HEK293 (cell line): Measurements from ENCODE around the gene NEO1.

Experiments
- CTCF ChIA-PET: fragments of 350-600 bp; formaldehyde crosslinking; extraction: SDS; loops from one replicate; lab custom pipeline; 2021; ENCODE audit warnings: antibody characterized with exemption; lab: Yijun Ruan, JAX
- POLR2A ChIA-PET: fragments of 300-600 bp; formaldehyde crosslinking; extraction: SDS; loops from one replicate; lab custom pipeline; 2020; ENCODE audit warnings: antibody characterized with exemption, inconsistent platforms; lab: Yijun Ruan, JAX
- H3K27ac ChIP-seq: fragments of 200-500 bp; sonication (Bioruptor generic); 2 replicates; pipeline ENCODE4 v1.5.1; 2014; ENCODE audit warnings: low read depth, low read length, control low read depth, inconsistent platforms; ENCODE audit errors: extremely low read depth
- H3K36me3 ChIP-seq, 2 experiments: fragments of 200-500 bp in 1 of 2; sonication (Bioruptor generic) in 1 of 2; 1 replicate in 1 of 2; 2 replicates in 1 of 2; pipeline ENCODE4 v1.5.1; 2014 to 2017; ENCODE audit warnings: inconsistent platforms in 2 of 2, low read length in 2 of 2; ENCODE audit not compliant: control insufficient read depth in 2 of 2, insufficient read depth in 1 of 2
- H3K4me1 ChIP-seq: fragments of 200-500 bp; sonication (Bioruptor generic); 2 replicates; pipeline ENCODE4 v1.5.1; 2014; ENCODE audit warnings: mild to moderate bottlenecking, low read length, inconsistent platforms; ENCODE audit not compliant: control insufficient read depth, insufficient read depth
- H3K4me3 ChIP-seq: 2 replicates; pipeline ENCODE4 v1.5.1; 2011; ENCODE audit warnings: low read depth, mild to moderate bottlenecking, control low read depth, low read length, moderate library complexity
- H3K9me3 ChIP-seq: fragments of 200-500 bp; sonication (Bioruptor generic); 2 replicates; pipeline ENCODE4 v1.5.1; 2014; ENCODE audit warnings: low read depth, low read length, inconsistent platforms; ENCODE audit not compliant: control insufficient read depth, insufficient read depth
- HOXC10 ChIP-seq: sonication (generic); formaldehyde crosslinking; IDR thresholded peaks from 2 replicates; pipeline ENCODE4 v1.8.1; 2023; ENCODE audit warnings: mild to moderate bottlenecking, missing genetic modification reagents
- KLF7 ChIP-seq: fragments of 450-650 bp; formaldehyde crosslinking; IDR thresholded peaks from 2 replicates; pipeline ENCODE4 v1.5.1; 2016; ENCODE audit warnings: missing biosample characterization, missing genetic modification characterization, borderline replicate concordance
- OSR2 ChIP-seq: fragments of 450-650 bp; formaldehyde crosslinking; IDR thresholded peaks from 2 replicates; pipeline ENCODE4 v1.5.1; 2016; ENCODE audit warnings: missing biosample characterization, missing genetic modification characterization
- RBAK ChIP-seq: fragments of 450-650 bp; formaldehyde crosslinking; IDR thresholded peaks from 2 replicates; pipeline ENCODE4 v1.5.1; 2016; ENCODE audit warnings: missing biosample characterization, missing genetic modification characterization
- YY2 ChIP-seq: fragments of 450-650 bp; formaldehyde crosslinking; IDR thresholded peaks from 2 replicates; pipeline ENCODE4 v1.5.1; 2016; ENCODE audit warnings: missing biosample characterization, missing genetic modification characterization
- ZBTB10 ChIP-seq: fragments of 450-650 bp; formaldehyde crosslinking; IDR thresholded peaks from 2 replicates; pipeline ENCODE4 v1.5.1; 2016; ENCODE audit warnings: missing biosample characterization, missing genetic modification characterization
- ZBTB26 ChIP-seq: fragments of 450-650 bp; formaldehyde crosslinking; optimal IDR thresholded peaks from 2 replicates; pipeline ENCODE3; 2016; ENCODE audit warnings: missing biosample characterization, mild to moderate bottlenecking, missing genetic modification characterization
- ZFHX2 ChIP-seq: fragments of 450-650 bp; formaldehyde crosslinking; conservative IDR thresholded peaks from 2 replicates; pipeline ENCODE4 v1.5.1; 2016; ENCODE audit warnings: missing biosample characterization, missing genetic modification characterization
- ZFP3 ChIP-seq: fragments of 450-650 bp; formaldehyde crosslinking; IDR thresholded peaks from 2 replicates; pipeline ENCODE4 v1.5.1; 2016; ENCODE audit warnings: low read depth, missing biosample characterization, missing genetic modification characterization
- ZIC2 ChIP-seq: fragments of 450-650 bp; formaldehyde crosslinking; IDR thresholded peaks from 2 replicates; pipeline ENCODE4 v1.5.1; 2016; ENCODE audit warnings: missing biosample characterization, missing genetic modification characterization
- ZNF132 ChIP-seq: fragments of 450-650 bp; formaldehyde crosslinking; IDR thresholded peaks from 2 replicates; pipeline ENCODE4 v1.5.1; 2017; ENCODE audit warnings: missing biosample characterization, missing genetic modification characterization, borderline replicate concordance
- ZNF138 ChIP-seq: fragments of 450-650 bp; formaldehyde crosslinking; IDR thresholded peaks from 2 replicates; pipeline ENCODE4 v1.5.1; 2016; ENCODE audit warnings: missing biosample characterization, missing genetic modification characterization, borderline replicate concordance
- ZNF19 ChIP-seq: fragments of 450-650 bp; formaldehyde crosslinking; IDR thresholded peaks from 2 replicates; pipeline ENCODE4; 2016; ENCODE audit warnings: missing biosample characterization, missing genetic modification characterization, low read depth
- ZNF23 ChIP-seq: fragments of 450-650 bp; formaldehyde crosslinking; IDR thresholded peaks from 2 replicates; pipeline ENCODE4 v1.5.1; 2016; ENCODE audit warnings: missing biosample characterization, missing genetic modification characterization, borderline replicate concordance
- ZNF404 ChIP-seq: fragments of 450-650 bp; formaldehyde crosslinking; IDR thresholded peaks from 2 replicates; pipeline ENCODE4 v1.5.1; 2017; ENCODE audit warnings: missing biosample characterization, missing genetic modification characterization
- ZNF488 ChIP-seq: fragments of 450-650 bp; formaldehyde crosslinking; IDR thresholded peaks from 2 replicates; pipeline ENCODE4 v1.5.1; 2016; ENCODE audit warnings: missing biosample characterization, missing genetic modification characterization
- ZNF624 ChIP-seq: fragments of 450-650 bp; formaldehyde crosslinking; IDR thresholded peaks from 2 replicates; pipeline ENCODE4 v1.5.1; 2017; ENCODE audit warnings: missing biosample characterization, missing genetic modification characterization
- ZNF639 ChIP-seq: fragments of 450-650 bp; formaldehyde crosslinking; IDR thresholded peaks from 2 replicates; pipeline ENCODE4 v1.5.1; 2016; ENCODE audit warnings: missing biosample characterization, missing genetic modification characterization
- ZNF677 ChIP-seq: fragments of 450-650 bp; IDR thresholded peaks from 2 replicates; pipeline ENCODE4 v1.5.0; 2018; ENCODE audit warnings: missing biosample characterization, mild to moderate bottlenecking, missing genetic modification characterization, moderate library complexity
- ZNF707 ChIP-seq: fragments of 450-650 bp; formaldehyde crosslinking; IDR thresholded peaks from 2 replicates; pipeline ENCODE4 v1.5.1; 2016; ENCODE audit warnings: missing biosample characterization, missing genetic modification characterization
- ZNF76 ChIP-seq: fragments of 450-650 bp; formaldehyde crosslinking; IDR thresholded peaks from 2 replicates; pipeline ENCODE4; 2016; ENCODE audit warnings: low read depth, missing biosample characterization, missing genetic modification characterization, borderline replicate concordance
- ZNF768 ChIP-seq: fragments of 450-650 bp; formaldehyde crosslinking; IDR thresholded peaks from 2 replicates; pipeline ENCODE4 v1.5.1; 2018; ENCODE audit warnings: missing biosample characterization, mild to moderate bottlenecking, missing genetic modification characterization
- ZNF791 ChIP-seq: fragments of 450-650 bp; formaldehyde crosslinking; IDR thresholded peaks from 2 replicates; pipeline ENCODE4 v1.5.1; 2016; ENCODE audit warnings: missing biosample characterization, missing genetic modification characterization
- ZNF843 ChIP-seq: fragments of 450-650 bp; formaldehyde crosslinking; IDR thresholded peaks from 2 replicates; pipeline ENCODE4 v1.5.1; 2016; ENCODE audit warnings: missing biosample characterization, missing genetic modification characterization
- TF ChIP-seq, protein P1 (sequence below): fragments of 450-650 bp; formaldehyde crosslinking; IDR thresholded peaks from 2 replicates; pipeline ENCODE4 v1.5.1; 2016; ENCODE audit warnings: missing biosample characterization, missing genetic modification characterization
- TF ChIP-seq, protein P2 (sequence below): IDR thresholded peaks from 2 replicates; pipeline ENCODE4 v1.6.1; 2011; ENCODE audit warnings: mild to moderate bottlenecking, low read depth, low read length, borderline replicate concordance

The NEO1 gene

DNA sequence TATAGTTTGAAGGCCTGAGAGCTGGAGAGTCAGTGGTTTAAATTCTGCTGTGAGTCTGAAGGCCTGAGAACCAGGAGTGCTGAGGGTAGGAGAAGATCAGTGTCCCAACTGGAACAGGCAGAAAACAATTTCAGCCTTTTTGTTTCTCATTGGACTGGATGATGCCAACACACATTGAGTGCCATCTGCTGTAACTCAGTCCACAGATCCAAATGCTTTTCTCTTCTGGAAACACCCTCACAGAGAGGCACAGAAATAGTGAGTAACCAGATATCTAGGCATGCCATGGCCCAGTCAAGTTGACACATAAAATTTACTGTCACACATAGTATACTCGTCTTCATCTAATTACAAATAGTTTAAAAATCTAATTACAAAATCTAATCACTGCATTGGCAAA is 100.8 kb downstream of the NEO1 start:
- ChIA-PET POLR2A (no interaction called here), CTCF (no interaction called here)
- TF ChIP-seq ZNF76 (tag by site-specific recombination) (no peak), ZIC2 (tag by site-specific recombination) (no peak), ZNF791 (no peak), RBAK (no peak), ZNF843 (tag by site-specific recombination) (no peak), ZBTB10 (tag by site-specific recombination) (no peak), HOXC10 (CRISPR knock-in tag) (no peak), KLF7 (tag by site-specific recombination) (no peak), ZNF768 (tag by site-specific recombination) (no peak), ZNF19 (tag by site-specific recombination) (no peak), ZNF639 (tag by site-specific recombination) (no peak), ZNF488 (no peak), ZNF677 (tag by site-specific recombination) (no peak), ZFP3 (tag by site-specific recombination) (no peak), ZFHX2 (tag by site-specific recombination) (no peak)
- TF ChIP-seq, protein P1, sequence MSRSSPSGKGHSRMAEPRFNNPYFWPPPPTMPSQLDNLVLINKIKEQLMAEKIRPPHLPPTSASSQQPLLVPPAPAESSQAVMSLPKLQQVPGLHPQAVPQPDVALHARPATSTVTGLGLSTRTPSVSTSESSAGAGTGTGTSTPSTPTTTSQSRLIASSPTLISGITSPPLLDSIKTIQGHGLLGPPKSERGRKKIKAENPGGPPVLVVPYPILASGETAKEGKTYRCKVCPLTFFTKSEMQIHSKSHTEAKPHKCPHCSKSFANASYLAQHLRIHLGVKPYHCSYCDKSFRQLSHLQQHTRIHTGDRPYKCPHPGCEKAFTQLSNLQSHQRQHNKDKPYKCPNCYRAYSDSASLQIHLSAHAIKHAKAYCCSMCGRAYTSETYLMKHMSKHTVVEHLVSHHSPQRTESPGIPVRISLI (tag by site-specific recombination), result no peak
- TF ChIP-seq, protein P2, sequence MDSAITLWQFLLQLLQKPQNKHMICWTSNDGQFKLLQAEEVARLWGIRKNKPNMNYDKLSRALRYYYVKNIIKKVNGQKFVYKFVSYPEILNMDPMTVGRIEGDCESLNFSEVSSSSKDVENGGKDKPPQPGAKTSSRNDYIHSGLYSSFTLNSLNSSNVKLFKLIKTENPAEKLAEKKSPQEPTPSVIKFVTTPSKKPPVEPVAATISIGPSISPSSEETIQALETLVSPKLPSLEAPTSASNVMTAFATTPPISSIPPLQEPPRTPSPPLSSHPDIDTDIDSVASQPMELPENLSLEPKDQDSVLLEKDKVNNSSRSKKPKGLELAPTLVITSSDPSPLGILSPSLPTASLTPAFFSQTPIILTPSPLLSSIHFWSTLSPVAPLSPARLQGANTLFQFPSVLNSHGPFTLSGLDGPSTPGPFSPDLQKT, result no peak
- Histone ChIP-seq H3K4me3 (no peak overlapping the region), H3K36me3 (peaks cover 3 to 7% of the 10 kb centered on the region in 2 experiments), H3K4me1 (no peaks in the 10 kb centered on the region), H3K9me3 (no peaks in the 10 kb centered on the region; the same call in none of the 2 replicates), H3K27ac (no peak overlapping the region)

- no peak for TF ChIP-seq OSR2 (tag by site-specific recombination)
- TF ChIP-seq ZNF707 (tag by site-specific recombination), result no peak
- no peak for TF ChIP-seq ZNF677 (tag by site-specific recombination)
- no peak for TF ChIP-seq ZNF404 (tag by site-specific recombination)
- no peak for TF ChIP-seq ZBTB26 (tag by site-specific recombination)
- no peak for TF ChIP-seq ZNF488
- no peak for TF ChIP-seq ZNF138 (tag by site-specific recombination)
- TF ChIP-seq ZNF132 (tag by site-specific recombination), result no peak
- TF ChIP-seq YY2 (tag by site-specific recombination), result no peak
- TF ChIP-seq ZNF23, result no peak
- TF ChIP-seq ZNF624 (tag by site-specific recombination), result no peak
- Histone ChIP-seq H3K4me1 (no peaks in the 10 kb centered on the region), H3K9me3 (no peaks in the 10 kb centered on the region; the same call in none of the 2 replicates), H3K4me3 (no peak overlapping the region), H3K36me3 (peaks cover 3 to 7% of the 10 kb centered on the region in 2 experiments), H3K27ac (no peak overlapping the region)
- POLR2A ChIA-PET, result no interaction called here
- CTCF ChIA-PET, result interaction anchor here (0.5 to 0.6 kb wide), 2 partner anchors 37 to 129 kb away, joined by 3 to 4 read pairs; no protein-coding TSS in a partner anchor
Observed at GRCh38 chr15:73153447-73153846, 101.2 kb downstream of the NEO1 start.
